CD4-positive, alpha-beta T cell (primary cell): Measurements from ENCODE around the gene TEDC2. TPM values are rescaled to one million over a fixed set of nuclear protein-coding genes. Genes with fewer than 3 reads are reported as not detected.
A peak's percentile ranks its signal among the peaks of the same experiment; 100 is the strongest.

Experiments
- ATAC-seq: fragments of 200-7000 bp; cut with Tn5 transposase; one replicate; pipeline ENCODE4 v1.10.0; 2022; ENCODE audit warnings: mild to moderate bottlenecking; ENCODE audit not compliant: poor library complexity
- CTCF ChIA-PET: fragments of 350-600 bp; sonication (Branson Sonifier 250); formaldehyde crosslinking; loops from one replicate; lab custom pipeline; 2021; ENCODE audit warnings: antibody characterized with exemption, inconsistent platforms; lab: Charles Lee
- POLR2A ChIA-PET: fragments of 350-600 bp; sonication (Branson Sonifier 250); formaldehyde crosslinking; loops from one replicate; lab custom pipeline; 2021; ENCODE audit warnings: antibody characterized with exemption, inconsistent platforms; lab: Charles Lee
- DNase-seq, 14 experiments: peaks; one replicate each; pipeline ENCODE4 v3.0.0-alpha.2; 2013 to 2020; ENCODE audit warnings: mixed read lengths in 2 of 14
- H3K27ac ChIP-seq, 2 donors: one replicate each; pipeline versions ENCODE4 v1.5.1 to v1.7.0; 2013; ENCODE audit warnings: low read length in 2 of 2, low read depth in 1 of 2, mild to moderate bottlenecking in 1 of 2
- H3K27me3 ChIP-seq, 2 experiments: 1 replicate in 1 of 2; 2 replicates in 1 of 2; pipeline versions ENCODE4 v1.6.1 to v1.7.0; 2013; ENCODE audit warnings: low read length in 2 of 2, control low read depth in 1 of 2, mild to moderate bottlenecking in 1 of 2, moderate library complexity in 1 of 2; ENCODE audit not compliant: insufficient read depth in 2 of 2, control insufficient read depth in 1 of 2
- H3K36me3 ChIP-seq: one replicate; pipeline ENCODE4 v1.6.1; 2013; ENCODE audit warnings: low read length, control low read depth; ENCODE audit not compliant: insufficient read depth
- H3K4me1 ChIP-seq: one replicate; pipeline ENCODE4 v1.6.1; 2013; ENCODE audit warnings: low read length, control low read depth; ENCODE audit not compliant: insufficient read depth
- H3K4me3 ChIP-seq: one replicate; pipeline ENCODE4 v1.5.1; 2013; ENCODE audit warnings: mild to moderate bottlenecking, low read length, moderate library complexity
- H3K9me3 ChIP-seq, 2 experiments: 1 replicate in 1 of 2; 2 replicates in 1 of 2; pipeline versions ENCODE4 v1.6.1 to v1.7.0; 2013; ENCODE audit warnings: low read length in 2 of 2, mild to moderate bottlenecking in 2 of 2, control low read depth in 1 of 2, moderate library complexity in 1 of 2; ENCODE audit not compliant: control insufficient read depth in 1 of 2, insufficient read depth in 1 of 2
- H3K27ac Mint-ChIP-seq: one replicate; pipeline ENCODE4 v1.8.0; 2020; ENCODE audit warnings: mixed read lengths
- H3K27me3 Mint-ChIP-seq: one replicate; pipeline ENCODE4 v1.8.0; 2021; ENCODE audit warnings: mixed read lengths
- H3K36me3 Mint-ChIP-seq: one replicate; pipeline ENCODE4 v1.8.0; 2021; ENCODE audit warnings: low read depth, mixed read lengths
- H3K4me1 Mint-ChIP-seq: one replicate; pipeline ENCODE4 v1.8.0; 2021; ENCODE audit warnings: low read depth, mixed read lengths
- H3K4me3 Mint-ChIP-seq: one replicate; pipeline ENCODE4 v1.8.0; 2020; ENCODE audit warnings: mild to moderate bottlenecking, mixed read lengths
- H3K9me3 Mint-ChIP-seq: one replicate; pipeline ENCODE4 v1.8.0; 2020; ENCODE audit warnings: mixed read lengths
- intact Hi-C, 2 experiments: fragments of 100-400 bp; cut with DNase I in 1 of 2; cut with micrococcal nuclease in 1 of 2; formaldehyde crosslinking; loops; one replicate each; pipeline versions ENCODE4 v1.15.1 to v1.9.0; 2023 to 2025; cut with DNase I, micrococcal nuclease
- total RNA-seq, 174 experiments: library from RNA in 2 of 174; stranded (reverse) in 2 of 174; gene quantifications; one replicate each; pipeline ENCODE4 v1.2.3 and lab custom pipeline; 2021 to 2026
- TF ChIP-seq, protein P1 (sequence below): fragments of 200-600 bp; IDR thresholded peaks from one replicate; pipeline ENCODE4 v1.8.0; 2022; ENCODE audit warnings: antibody characterized with exemption, mild to moderate bottlenecking

TEDC2 gene
- total RNA-seq, 2 experiments from 2014 or later: 0.17 to 0.27 TPM

DNA sequence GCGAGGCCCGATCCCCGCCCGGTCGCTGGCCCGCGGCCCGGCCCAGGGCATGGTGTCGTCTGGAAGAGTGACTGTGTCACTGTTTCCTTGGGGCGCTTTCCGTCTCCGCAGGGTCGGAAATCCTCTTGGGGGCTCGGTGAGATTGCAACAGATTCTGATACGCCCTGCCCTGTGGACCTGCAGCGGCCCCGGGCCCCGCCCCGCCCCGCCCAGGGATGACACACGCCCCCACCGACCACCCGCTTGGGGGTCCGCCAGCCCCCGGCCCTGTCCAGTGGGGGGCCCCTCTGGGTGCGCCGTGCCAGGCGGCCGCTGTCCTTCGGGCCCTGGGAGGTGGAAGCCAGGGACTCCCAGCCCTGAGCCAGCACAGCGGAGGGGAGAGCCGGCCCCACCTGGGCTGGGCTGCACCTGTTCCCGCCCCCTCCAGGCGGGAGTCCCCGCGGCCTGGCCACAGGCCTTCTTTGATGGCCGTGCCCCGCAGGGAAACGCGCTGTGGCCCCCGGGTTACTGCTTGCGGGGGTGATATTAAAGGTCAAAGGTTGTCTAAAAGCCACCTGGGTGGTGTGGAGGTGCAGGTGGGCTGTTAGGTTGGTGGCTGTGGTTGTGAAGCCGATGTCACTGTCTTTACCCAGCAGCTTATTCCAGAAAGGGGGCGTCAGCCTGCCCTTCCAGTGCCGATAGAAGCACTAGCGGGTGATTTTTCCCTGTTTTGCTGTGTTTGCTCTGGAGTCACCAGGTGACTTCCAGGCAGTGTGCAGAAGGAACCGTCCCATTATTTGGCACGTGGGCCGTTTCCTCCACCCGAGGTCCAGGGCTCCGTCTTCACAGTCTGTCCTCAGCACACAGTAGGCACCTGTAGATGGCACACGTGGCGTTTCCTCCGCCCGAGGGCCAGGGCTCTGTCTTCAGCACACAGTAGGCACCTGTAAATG, 15.8 kb downstream of the TEDC2 start:
- DNase-seq (peak in 7 of 14 experiments; percentile 12 to 59 (median 39)), ATAC-seq (peak; percentile 27)
- no peak overlapping the region for H3K27ac Mint-ChIP-seq
- no peaks in the 10 kb centered on the region for H3K9me3 Mint-ChIP-seq
- H3K4me3 Mint-ChIP-seq: peak overlapping the region; percentile 84
- intact Hi-C loops: loop anchor here in 1 of 2 experiments (2.0 kb wide), 1 partner anchor 55 kb away; the partner anchor contains the start of gene CEMP1
- peaks cover 9% of the 10 kb centered on the region for H3K27me3 Mint-ChIP-seq
- Histone ChIP-seq H3K27me3 (peaks cover 19 to 26% of the 10 kb centered on the region in 2 experiments), H3K4me1 (peaks cover 37% of the 10 kb centered on the region), H3K36me3 (no peaks in the 10 kb centered on the region), H3K27ac (no peak overlapping the region), H3K9me3 (peaks cover 0 to 11% of the 10 kb centered on the region in 2 experiments), H3K4me3 (peak overlapping the region; percentile 34)
- CTCF ChIA-PET: interaction anchor here (1.4 kb wide), 1 partner anchor 25 kb away, joined by 5 read pairs; no protein-coding TSS in a partner anchor
- POLR2A ChIA-PET: interaction anchor here (0.9 to 1.6 kb wide), 4 partner anchors 12 to 47 kb away, joined by 3 to 9 read pairs (median 4); partner anchors contain the start of genes AMDHD2, CCNF and TEDC2
- H3K36me3 Mint-ChIP-seq: no peaks in the 10 kb centered on the region
- TF ChIP-seq, protein P1, sequence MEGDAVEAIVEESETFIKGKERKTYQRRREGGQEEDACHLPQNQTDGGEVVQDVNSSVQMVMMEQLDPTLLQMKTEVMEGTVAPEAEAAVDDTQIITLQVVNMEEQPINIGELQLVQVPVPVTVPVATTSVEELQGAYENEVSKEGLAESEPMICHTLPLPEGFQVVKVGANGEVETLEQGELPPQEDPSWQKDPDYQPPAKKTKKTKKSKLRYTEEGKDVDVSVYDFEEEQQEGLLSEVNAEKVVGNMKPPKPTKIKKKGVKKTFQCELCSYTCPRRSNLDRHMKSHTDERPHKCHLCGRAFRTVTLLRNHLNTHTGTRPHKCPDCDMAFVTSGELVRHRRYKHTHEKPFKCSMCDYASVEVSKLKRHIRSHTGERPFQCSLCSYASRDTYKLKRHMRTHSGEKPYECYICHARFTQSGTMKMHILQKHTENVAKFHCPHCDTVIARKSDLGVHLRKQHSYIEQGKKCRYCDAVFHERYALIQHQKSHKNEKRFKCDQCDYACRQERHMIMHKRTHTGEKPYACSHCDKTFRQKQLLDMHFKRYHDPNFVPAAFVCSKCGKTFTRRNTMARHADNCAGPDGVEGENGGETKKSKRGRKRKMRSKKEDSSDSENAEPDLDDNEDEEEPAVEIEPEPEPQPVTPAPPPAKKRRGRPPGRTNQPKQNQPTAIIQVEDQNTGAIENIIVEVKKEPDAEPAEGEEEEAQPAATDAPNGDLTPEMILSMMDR: no peak
- H3K4me1 Mint-ChIP-seq: peaks cover 13% of the 10 kb centered on the region

DNA sequence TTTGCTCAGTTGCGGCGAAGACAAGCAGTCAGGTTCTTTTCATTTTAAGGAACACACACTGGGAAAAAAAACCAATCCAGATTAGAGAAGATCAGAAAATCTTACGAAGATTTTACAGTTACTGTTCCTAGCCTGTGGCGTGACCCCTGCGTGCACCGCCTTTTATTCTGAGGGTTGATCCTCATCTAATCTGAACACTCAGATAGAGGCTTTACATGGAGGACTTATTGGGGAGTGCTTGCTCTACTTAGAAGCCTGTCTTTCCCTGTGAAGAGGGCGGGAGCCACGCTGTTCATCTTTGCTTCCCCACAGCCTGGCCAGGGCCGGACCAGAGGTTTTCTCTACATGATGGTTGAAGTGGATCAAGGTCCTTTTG, 16.4 kb downstream of the TEDC2 start:
- peak overlapping the region; percentile 84 for H3K4me3 Mint-ChIP-seq
- peaks cover 37% of the 10 kb centered on the region for H3K4me1 ChIP-seq
- ChIA-PET CTCF (no interaction called here), POLR2A (no interaction called here)
- DNase-seq (no peak), ATAC-seq (no peak)
- no peaks in the 10 kb centered on the region for H3K9me3 Mint-ChIP-seq
- peaks cover 8% of the 10 kb centered on the region for H3K27me3 Mint-ChIP-seq
- TF ChIP-seq, protein P1: no peak
- no peaks in the 10 kb centered on the region for H3K36me3 ChIP-seq
- H3K27ac Mint-ChIP-seq: no peak overlapping the region
- intact Hi-C loops: no loop called here
- H3K9me3 ChIP-seq: peaks cover 0 to 11% of the 10 kb centered on the region in 2 experiments
- peaks cover 13% of the 10 kb centered on the region for H3K4me1 Mint-ChIP-seq
- H3K27me3 ChIP-seq: peaks cover 16 to 22% of the 10 kb centered on the region in 2 experiments
- H3K4me3 ChIP-seq: no peak overlapping the region
- H3K36me3 Mint-ChIP-seq: no peaks in the 10 kb centered on the region
- no peak overlapping the region for H3K27ac ChIP-seq

DNA sequence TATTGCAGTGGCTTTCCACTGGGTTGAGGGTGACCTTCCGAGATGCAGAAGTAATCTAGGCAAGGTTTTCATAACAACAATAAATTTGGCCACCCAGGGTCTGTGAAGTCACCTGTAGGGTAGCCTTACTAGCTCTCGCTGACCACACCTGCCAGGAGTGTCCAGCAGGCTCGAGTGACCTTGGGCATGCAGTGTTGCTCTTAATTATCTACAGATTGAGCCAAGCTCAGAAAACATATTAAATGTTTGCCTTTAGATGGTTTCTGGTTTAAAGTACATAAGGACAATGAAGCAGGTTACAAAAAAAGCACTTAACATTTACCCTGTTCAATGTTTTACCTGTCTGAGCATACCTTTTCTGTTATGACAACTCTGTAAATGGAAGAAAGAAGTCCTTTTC, 16.8 kb downstream of the TEDC2 start:
- Histone ChIP-seq H3K9me3 (peaks cover 0 to 11% of the 10 kb centered on the region in 2 experiments), H3K27me3 (peaks cover 16 to 18% of the 10 kb centered on the region in 2 experiments), H3K36me3 (no peaks in the 10 kb centered on the region), H3K27ac (no peak overlapping the region), H3K4me3 (no peak overlapping the region), H3K4me1 (peaks cover 36% of the 10 kb centered on the region)
- Mint-ChIP-seq H3K27ac (no peak overlapping the region), H3K9me3 (no peaks in the 10 kb centered on the region), H3K36me3 (no peaks in the 10 kb centered on the region), H3K27me3 (peaks cover 8% of the 10 kb centered on the region), H3K4me3 (peak overlapping the region; percentile 84), H3K4me1 (peaks cover 13% of the 10 kb centered on the region)
- TF ChIP-seq, protein P1: no peak
- POLR2A ChIA-PET: no interaction called here
- ATAC-seq (no peak), DNase-seq (no peak)
- intact Hi-C loops: no loop called here
- CTCF ChIA-PET: interaction anchor here (1.4 kb wide), 1 partner anchor 10 kb away, joined by 3 read pairs; no protein-coding TSS in a partner anchor
